Effector CD4-positive, alpha-beta T cell (primary cell): Measurements from ENCODE around the gene MRPL51.
"Not testable (repeated sequence)": the region's sequence is repeated elsewhere in the genome, so short reads cannot be mapped to it uniquely, and the experiment has no call there.

Experiments
- DNase-seq: peaks from one replicate; pipeline ENCODE4 v3.0.0-alpha.2; 2020

The MRPL51 gene

DNA sequence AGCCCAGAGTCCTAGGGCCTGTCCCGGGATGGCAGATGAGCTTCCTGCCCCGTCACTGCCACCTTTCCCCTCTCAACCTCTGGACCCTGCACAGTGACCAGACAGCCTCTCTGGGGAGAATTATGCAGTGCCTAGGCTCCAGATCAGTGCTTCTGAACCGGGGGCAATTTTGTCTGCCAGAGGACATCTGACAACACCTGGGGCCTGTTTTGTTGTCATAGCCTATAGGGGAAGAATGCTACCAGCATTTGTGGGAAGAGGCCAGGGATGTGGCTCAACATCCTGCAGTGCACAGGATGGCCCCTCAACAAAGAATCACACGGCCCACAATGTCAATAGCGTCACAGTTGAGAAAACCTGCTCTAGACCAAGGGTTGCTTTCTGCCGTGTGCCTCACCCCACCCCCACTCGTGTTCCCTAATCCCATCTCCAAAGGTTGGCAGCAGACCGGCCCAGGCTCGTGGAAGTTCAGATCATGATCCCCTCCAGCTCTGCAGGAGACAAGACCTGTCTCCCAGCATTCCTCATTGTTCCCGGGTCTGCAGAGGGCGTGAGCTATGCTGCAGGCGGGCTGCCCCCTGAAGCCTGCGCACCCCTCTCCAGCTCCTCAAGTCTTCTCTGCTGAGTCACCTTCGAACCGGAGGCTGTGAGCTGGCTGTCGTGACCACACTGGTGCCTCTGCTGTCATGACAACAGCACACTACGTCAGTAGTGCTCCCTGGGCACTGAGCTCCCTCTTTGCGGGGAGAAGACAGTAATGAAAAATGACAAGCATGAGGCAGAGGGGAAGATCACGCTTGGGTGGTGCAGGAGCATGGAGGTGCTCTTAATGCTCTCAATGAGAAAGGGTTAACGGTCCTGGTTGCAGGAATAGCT, 39.2 kb upstream of the MRPL51 start:
- peak; percentile 82 for DNase-seq

DNA sequence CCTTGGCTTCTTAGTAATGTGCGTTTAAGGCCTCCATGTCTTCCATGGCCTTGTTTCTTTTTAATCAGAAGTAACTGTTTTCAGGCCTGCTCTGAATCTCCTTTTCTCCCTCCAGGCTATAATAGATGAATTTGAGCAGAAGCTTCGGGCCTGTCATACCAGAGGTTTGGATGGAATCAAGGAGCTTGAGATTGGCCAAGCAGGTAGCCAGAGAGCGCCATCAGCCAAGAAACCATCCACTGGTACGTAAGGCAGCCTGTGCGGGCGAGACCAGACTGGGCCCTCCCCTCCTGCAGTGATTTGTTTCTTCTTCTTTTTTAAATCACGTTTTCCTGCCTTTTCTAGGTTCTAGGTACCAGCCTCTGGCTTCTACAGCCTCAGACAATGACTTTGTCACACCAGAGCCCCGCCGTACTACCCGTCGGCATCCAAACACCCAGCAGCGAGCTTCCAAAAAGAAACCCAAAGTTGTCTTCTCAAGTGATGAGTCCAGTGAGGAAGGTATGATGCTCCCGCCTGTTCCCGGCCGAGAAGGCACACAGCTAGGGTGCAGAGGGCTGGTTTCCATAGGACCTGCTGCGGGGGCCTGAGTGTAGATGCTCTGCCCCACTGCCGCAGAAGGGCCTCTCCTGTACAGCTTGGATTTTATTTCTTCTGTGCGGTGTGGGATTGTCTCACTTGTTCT, 37.7 kb upstream of the MRPL51 start:
- DNase-seq = no peak

GRCh38 chr12:6529291-6529737, 36.3 kb upstream of the MRPL51 start:
- DNase-seq = no peak

- no peak for DNase-seq
Measured at GRCh38 chr12:6528539-6529235, 35.6 kb upstream of the MRPL51 start.

- DNase-seq = no peak
Measured at GRCh38 chr12:6527711-6528110, 34.6 kb upstream of the MRPL51 start.

DNA sequence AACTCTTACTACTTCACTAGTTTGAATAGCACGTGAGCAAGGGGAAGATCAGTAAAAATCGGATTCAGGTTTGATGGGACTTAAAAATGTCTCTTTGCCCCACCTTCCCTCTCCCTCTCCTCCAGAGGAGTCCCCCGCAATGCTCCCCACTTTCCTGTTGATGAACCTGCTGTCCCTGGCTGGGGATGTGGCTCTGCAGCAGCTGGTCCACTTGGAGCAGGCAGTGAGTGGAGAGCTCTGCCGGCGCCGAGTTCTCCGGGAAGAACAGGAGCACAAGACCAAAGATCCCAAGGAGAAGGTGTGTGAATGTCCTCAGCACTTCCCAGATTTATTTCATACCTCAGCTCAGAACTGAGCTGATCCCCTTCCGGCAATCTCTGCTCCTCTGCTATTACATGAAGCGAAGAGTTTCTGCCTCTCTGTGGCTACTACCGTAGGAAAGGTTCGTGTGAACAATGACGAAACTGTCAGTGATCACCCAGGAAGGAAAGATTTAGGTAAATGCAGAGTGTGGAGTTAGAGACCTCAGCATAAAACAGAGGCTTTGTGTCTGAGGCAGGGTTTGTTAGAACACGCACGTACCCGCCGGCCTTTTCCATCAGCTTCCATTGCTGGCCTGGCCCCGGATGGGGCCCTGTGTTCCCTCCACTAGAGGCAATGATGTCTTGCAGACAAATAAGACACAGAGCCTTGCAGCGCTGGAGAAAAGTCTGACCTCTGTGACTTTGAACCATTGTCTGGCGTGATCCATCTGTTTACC, 33.9 kb upstream of the MRPL51 start:
- DNase-seq = no peak

DNA sequence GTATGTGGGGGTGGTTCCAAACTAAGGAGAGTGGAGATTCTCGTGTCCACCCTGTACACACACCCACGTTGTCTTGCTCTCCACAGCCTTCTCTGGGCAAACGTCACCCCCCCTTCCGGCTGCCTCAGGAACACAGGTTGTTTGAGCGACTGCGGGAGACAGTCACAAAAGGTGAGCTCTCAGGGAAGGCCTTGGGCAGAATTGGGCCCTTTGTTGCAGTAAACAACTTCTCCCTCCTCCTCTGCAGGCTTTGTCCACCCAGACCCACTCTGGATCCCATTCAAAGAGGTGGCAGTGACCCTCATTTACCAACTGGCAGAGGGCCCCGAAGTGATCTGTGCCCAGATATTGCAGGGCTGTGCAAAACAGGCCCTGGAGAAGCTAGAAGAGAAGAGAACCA, 33.1 kb upstream of the MRPL51 start:
- no peak for DNase-seq

DNA sequence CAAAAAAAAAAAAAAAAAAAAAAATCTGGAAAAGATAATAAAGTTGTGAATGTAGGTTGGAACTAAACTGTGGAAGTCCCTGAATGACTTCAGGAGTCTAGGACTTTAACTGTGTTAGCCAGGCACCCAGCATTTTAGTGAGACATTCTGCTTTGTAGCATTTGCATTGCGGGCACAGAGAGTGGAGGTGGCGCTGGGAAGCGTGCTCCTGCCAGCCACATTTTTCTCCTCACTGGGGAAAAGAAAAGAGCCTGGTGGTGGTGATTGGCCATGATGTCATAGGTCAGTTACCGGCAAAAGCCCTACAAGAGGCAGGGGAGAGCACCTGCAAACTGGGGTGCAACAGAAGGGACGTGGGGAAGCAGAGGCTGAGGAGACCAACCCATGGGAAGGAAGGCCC, 31.6 kb upstream of the MRPL51 start:
- DNase-seq = no peak

GRCh38 chr12:6523708-6524107, 30.6 kb upstream of the MRPL51 start:
- DNase-seq = no peak

DNA sequence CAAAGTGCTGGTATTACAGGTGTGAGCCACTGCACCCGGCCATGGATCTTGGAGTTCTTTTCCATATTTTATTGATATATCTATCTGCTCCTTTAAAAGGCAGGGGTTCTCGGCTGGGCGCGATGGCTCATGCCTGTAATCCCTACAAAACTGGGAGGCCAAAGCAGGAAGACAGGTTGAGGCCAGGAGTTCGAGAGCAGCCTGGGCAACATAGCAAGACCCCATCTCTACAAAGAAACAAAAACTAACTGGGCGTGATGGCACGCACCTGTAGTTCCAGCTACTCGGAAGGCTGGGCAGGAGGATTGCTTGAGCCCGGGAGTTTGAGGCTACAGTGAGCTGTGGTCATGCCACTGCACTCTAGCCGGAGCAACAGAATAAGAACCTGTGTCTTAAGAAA, 29.1 kb upstream of the MRPL51 start:
- no peak for DNase-seq

DNA sequence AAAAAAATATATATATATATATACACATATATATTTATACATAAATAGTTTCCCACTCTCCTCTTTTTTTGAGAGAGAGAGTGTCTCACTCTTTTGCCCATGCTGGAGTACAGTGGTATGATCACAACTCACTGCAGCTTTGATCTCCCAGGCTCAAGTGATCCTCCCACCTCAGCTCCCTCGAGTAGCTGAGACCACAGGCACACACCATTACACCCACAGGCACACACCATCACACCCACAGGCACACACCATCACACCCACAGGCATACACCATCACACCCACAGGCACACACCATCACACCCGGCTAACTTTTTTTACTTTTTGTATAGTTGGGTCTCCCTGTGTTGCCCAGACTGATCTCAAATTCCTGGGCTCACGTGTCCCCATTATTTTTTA, 27.1 kb upstream of the MRPL51 start:
- no peak for DNase-seq

GRCh38 chr12:6508087-6508486, 15.0 kb upstream of the MRPL51 start:
- DNase-seq = no peak

DNA sequence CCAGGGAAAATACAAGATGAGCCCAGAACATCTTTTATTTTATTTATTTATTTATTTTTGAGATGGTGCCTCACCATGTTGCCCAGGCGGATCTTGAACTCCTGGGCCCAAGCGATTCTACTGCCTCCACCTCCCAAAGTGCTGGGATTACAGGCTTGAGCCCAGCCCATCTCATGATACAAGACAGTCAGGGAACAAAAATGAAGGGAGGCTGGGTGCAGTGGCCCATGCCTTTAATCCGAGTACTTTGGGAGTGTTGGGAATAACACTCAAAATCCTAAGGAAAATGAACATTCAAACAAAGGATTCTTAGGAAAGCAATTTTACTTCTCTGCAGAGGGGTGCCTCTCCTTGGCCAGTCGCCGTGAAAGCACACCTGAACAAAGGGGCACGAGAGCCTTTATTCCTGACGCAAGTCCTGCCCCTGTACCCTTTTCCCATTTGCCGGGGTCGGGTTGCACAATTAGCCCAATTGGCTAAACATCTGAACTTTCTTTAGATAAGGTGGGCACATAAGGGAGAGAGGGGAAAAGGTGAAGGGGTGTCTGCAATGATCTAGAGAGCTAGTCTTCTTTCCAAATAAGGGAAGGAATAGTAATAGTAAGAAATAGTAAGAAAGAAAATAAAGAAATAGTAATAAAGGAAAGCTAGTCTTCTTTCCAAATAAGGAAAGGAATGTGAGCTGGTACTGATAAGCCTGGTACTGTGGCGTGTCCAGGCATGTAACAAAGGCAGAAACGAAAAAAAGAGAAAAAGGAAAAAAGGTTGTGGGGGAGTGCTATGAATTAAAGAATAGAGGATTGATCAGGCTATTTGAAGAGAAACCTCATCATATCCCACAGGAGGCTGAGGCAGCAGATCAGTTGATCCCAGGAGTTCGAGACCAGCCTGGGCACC, 14.3 kb upstream of the MRPL51 start:
- no peak for DNase-seq

DNA sequence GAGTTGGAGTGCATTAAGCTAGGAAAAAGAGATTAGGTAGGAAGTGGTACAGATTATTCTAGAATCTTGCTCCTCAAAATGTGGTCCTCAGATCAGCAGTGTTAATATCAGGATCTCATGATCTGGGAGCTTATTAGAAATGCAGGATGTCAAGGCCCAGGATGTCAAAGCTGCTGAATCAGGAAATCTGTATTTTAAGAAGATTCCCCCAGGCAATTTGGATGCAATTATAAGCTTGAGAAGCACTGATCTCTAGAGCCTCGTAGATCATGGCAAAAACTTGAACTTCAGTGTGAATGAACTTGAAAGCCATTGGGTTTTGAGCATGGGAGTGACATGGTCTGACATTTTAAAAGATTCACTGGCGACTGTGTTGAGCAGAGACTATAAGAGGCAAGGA, 7.4 kb upstream of the MRPL51 start:
- no peak for DNase-seq

- DNase-seq = not testable (repeated sequence)
Measured at GRCh38 chr12:6497291-6497690, 4.2 kb upstream of the MRPL51 start.

DNA sequence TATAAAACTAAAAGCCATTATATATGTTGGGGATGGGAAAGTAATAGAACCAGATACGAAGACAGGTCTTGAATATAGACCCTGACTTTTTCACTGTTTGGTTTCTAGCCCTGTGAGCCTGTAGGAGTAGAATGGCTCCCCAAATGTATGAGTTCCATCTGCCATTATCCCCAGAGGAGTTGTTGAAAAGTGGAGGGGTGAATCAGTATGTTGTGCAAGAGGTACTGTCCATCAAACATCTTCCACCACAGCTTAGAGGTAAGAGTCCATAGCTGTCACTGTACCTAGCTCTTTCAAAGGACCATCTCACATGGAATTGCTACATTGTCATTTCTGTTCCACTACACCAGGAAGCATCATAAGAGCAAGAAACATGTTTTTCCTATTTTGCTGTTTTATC, 1.9 kb upstream of the MRPL51 start:
- DNase-seq = no peak

DNA sequence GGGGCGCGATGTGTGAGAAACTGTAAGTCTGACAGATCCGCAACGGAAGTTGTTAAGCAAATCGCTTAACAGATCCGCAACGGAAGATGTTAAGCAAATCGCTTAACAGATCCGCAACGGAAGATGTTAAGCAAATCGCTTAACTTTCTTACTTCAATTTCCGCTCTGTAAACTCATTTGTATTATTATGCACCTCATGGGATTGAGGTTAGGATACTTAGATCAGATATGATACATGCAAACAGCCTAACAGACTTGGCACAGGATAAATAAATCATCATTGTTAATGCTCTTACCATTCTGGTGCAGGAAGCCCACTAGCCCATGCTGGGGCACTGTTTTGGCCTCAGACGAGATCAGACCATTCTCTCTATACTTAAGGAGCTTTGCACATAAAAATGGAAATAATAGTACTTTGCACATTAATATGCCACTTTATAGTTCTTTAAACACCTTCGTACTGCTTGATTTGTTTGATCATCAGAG, 1.2 kb upstream of the MRPL51 start:
- DNase-seq = peak; percentile 7

- peak; percentile 93 for DNase-seq
Measured at GRCh38 chr12:6493497-6494257, 615 bp upstream of the MRPL51 start, which contains the start of gene NCAPD2. NCAPD2 (plus strand) TSS chr12:6494102; CDS start chr12:6495099, 997 bp downstream.

DNA sequence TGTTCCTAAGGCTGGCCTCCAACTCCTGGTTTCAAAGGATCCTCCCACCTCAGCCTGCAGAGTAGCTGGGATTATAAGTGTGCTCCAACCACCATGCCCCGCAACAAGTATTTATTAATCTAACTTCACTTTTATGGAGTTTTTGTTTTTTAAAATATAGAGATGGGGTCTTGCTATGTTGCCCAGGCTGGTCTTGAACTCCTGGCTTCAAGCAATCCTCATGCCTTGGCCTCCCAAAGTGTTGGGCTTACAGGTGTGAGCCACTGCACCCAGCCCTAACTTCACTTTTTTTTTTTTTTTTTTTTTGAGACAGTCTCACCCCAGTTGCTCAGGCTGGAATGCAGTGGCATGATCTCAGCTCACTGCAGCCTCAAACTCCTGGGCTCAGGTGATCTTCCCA, 2.4 kb downstream of the MRPL51 start:
- not testable (repeated sequence) for DNase-seq

DNA sequence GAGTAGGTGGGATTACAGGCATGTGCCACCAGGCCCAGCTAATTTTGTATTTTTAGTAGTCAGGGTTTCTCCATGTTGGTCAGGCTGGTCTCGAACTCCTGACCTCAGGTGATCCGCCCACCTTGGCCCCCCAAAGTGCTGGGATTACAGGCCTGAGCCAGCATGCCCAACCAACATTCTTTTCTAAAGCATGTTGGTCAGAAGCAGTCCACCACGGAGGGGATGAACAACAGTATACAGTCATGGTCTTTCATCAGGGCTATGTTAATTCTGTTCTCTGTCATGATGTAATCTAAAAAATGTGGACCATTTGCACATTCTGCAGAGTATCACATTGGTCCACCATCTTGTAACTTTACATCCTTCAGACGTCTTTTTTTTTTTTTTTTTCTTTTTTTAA, 3.6 kb downstream of the MRPL51 start:
- DNase-seq = no peak

DNA sequence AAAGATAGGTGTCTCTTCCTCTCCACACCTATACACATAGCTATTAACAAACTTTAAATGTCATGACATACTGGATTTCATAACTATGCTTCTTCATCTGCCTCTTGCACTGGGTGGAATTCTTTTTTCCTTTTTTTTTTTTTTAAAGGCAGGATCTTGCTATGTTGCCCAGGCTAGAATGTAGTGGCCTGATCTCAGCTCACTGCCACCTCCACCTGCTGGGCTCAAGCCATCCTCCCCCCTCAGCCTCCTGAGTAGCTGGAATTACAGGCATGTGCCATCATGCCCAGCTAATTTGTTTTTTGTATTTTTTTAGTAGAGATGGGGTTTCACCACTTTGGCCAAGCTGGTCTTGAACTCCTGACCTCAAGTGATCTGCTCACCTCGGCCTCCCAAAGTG, 4.8 kb downstream of the MRPL51 start:
- DNase-seq = no peak
